DMS53 (cell line): ENCODE results near the gene WWP2.
"Not testable (repeated sequence)": the region's sequence is repeated elsewhere in the genome, so short reads cannot be mapped to it uniquely, and the experiment has no call there.

Experiments used
- DNase-seq: peaks from one replicate; lab custom pipeline; 2025; lab: John Stamatoyannopoulos, UW

The WWP2 gene

DNA sequence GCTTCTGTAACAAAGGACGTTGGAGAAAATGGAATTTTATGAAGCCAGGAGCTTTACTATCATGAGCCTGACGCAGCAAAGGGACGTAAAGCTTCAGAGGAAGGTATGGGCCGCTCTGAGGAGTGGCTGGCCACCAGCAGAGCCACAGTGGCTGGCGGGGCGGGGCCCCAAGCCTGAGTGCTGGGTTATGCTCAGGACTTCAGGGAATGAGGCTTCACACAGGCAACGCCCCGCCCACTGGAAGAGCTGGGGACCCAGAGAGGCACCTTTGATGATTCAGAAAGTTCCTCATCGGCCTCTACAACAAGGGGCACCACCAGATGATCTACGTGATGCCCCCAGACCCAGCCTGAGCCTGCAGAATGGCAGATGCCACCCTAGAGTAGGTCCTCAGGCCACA is 16.2 kb upstream of the WWP2 start:
- DNase-seq, result no peak

DNA sequence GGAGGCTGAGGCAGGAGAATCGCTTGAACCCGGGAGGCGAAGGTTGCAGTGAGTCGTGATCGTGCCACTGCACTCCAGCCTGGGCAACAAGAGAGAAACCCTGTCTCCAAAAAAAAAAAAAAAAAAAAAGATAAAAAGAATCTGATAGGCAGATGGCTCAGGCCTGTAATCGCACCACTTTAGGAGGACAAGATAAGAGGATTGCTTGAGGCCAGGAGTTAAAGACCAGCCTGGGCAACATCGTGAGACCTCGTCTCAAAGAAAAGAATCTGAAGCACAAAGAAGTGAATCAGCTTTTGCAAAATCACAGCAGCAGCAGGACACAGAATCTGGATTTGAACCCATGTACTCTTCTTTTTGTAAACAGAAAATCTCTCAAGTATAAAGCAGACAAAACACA is 15.0 kb upstream of the WWP2 start:
- DNase-seq, result no peak

DNA sequence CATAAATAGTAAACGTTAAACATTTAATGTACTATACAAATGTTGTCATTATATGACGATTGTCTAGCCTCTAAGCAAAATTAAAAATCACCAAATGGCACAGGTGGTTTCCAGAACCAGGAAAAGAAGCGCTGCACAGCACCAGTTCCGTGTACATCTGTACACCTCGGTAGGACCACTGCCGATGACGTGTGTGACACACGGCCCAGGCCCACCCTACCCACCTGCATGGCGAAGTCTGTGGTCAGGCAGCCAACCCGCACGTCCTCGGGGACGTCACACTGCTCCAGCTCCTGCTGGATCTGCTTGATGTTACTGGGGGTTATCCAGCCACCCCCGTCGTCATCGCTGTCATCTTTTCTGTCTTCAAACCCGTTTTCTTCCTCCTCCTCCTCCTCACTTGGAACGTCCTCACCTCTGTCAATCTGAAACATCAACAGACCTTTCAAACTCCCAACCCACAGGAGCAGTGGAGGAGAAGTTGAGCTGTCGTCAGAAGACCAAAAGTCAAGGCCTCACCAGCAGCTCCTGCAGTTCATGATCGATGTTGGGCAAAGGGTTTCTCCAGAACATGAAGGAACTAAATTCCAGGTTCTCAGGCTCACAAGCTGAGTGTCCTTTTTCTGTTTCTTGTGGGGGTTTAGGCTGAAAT is 13.3 kb upstream of the WWP2 start:
- no peak for DNase-seq

- no peak for DNase-seq
Measured at GRCh38 chr16:69754143-69754468, 8.0 kb upstream of the WWP2 start.

GRCh38 chr16:69754469-69755310 is 7.4 kb upstream of the WWP2 start, which contains the start of gene NOB1:
TSS of gene NOB1 (minus strand) at chr16:69754926. CDS start at chr16:69754910, 16 bp downstream.
- peak; percentile 96 for DNase-seq

- DNase-seq, result no peak
Measured at GRCh38 chr16:69756705-69757104, 5.4 kb upstream of the WWP2 start.

GRCh38 chr16:69757375-69757774 is 4.8 kb upstream of the WWP2 start:
- not testable (repeated sequence) for DNase-seq

DNA sequence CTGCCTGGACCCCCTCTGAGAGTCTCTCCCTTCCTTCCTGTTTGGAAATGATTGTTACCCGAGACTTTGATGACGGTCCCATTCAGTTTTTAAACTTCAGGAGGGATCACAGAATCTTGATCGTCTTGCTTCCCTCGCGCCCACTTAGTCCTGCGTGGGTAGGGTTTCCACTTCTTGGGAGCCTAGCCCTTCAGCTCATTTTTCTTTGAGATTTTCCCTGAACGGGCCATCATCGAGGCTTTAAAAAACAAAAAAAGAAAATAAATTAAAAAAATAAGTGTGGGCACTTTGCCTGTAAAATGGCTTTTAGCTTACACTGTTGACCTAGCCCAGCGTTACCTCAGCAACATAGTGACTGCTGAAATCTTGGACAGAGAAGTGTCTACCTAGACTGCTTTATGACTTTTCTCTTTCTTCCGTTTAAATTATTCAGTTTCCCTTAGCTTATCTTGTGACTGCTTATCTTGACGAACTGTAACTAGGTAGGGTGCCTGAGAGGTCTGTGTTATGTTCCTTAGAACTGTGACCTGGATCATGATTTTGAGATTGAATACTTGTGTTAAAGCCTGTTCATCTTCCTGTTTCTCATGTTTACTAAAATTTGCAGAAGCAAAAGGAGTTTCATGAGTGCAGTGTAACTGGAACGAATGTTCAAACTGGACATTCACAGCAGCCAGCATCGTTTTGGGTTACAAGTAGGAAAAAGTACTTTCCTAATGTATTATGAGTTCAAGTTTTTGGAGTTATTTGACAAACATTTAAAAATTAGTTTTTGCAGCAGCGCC is 874 bp downstream of the WWP2 start:
- peak; percentile 38 for DNase-seq

- DNase-seq, result no peak
Measured at GRCh38 chr16:69763599-69763942, 1.4 kb downstream of the WWP2 start.

- DNase-seq, result no peak
Measured at GRCh38 chr16:69767459-69768229, 5.5 kb downstream of the WWP2 start.

- no peak for DNase-seq
Measured at GRCh38 chr16:69768666-69769065, 6.5 kb downstream of the WWP2 start.

- no peak for DNase-seq
Measured at GRCh38 chr16:69769404-69769803, 7.3 kb downstream of the WWP2 start.

GRCh38 chr16:69771651-69771967 is 9.5 kb downstream of the WWP2 start:
- DNase-seq, result no peak

DNA sequence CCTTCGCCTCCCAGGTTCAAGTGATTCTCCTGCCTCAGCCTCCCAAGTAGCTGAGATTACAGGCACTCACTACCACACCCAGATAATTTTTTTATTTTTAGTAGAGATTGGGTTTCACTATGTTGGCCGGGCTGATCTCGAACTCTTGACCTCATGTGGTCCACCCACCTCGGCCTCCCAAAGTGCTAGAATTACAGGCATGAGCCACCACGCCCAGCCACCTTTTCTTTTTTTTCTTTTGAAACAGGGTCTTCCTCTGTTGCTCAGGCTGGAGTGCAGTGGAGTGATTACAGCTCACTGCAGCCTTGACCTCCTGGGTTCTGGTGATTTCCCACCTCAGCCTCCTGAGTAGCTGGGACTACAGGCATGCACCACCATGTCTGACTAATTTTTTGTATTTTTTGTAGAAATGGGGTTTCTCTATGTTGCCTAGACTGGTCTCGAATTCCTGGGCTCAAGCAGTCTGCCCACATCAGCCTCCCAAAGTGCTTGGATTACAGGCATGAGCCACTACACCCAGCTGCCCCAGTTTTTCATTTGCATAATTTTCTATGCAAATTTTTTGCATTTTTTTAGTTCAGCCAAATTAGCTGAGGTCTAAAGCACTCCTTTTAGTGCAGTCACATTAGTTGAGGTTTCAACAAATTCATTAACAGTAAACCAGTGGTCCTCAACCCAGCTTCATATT is 11.3 kb downstream of the WWP2 start:
- DNase-seq, result no peak

DNA sequence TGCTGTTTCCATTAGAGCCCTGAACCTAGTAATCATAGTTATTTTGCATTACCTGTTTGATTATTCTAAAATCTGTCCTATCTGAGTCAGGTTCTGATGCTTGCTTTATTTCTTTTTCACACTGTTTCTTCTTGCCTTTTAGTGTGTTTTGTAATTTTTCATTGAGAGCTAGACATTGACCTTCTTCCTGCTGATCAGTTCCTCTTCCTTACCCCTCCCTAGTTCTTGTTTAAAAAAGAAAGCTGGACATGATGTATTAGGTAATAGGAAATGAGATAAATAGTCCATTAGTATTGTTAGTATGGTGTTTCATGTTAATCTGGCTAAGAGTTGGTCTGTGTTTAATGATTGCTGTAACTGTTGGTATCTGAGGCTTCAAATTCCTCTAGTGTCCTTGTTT is 13.4 kb downstream of the WWP2 start:
- no peak for DNase-seq

GRCh38 chr16:69779724-69780123 is 17.6 kb downstream of the WWP2 start:
- no peak for DNase-seq

DNA sequence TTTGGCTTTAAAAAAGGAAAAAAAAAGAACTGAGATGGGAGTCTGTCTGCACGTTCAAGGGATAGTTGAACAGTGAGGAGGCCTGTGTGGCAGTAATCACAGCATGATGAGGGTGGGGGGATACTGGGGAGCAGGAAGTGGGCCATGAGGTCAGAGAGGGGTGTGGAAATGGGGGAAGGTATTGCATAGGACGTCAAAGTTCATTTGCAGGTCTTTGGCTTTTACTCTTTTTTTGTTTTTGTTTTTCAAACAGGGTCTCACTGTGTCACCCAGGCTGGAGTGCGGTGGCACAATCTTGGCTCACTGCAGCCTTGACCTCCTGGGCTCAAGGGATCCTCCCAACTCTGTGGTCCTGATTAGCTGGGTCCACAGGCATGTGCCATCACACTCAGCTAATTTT is 19.0 kb downstream of the WWP2 start:
- no peak for DNase-seq

DNA sequence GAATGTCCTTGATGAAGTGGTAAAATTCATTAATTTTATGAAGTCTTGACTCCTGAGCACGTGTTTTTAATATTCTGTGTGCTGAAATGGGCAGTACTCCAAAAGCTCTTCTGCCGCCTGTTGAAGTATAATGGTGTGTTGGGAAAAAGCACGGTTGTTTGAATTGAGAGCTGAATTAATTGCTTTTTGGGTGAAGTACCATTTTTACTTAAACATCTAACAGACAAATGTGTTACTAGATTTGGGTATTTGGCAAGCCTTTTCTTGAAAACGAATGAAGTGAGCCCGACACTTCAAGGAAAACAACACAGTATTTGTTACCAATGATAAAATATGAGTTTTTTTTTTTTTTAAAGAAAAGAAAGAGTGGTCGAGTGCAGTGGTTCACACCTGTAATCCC is 22.5 kb downstream of the WWP2 start:
- no peak for DNase-seq

DNA sequence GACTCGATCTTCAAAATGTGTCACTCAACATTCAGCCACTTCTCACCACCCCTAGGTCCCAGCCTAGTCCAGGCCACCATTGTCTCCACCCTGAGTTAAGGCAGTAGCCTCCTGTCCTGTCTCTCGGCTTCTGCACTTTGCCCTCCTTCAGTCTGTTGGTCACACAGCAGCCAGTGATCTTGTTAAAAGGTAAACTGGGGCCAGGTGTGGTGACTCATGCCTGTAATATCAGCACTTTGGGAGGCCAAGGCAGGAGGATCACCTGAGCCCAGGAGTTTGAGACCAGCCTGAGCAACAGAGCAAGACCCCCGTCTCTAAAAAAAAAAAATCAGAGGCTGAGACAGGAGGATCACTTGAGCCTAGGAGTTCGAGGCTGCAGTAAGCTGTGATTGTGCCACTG is 25.8 kb downstream of the WWP2 start:
- DNase-seq, result no peak

- not testable (repeated sequence) for DNase-seq
Measured at GRCh38 chr16:69791391-69791847, 29.3 kb downstream of the WWP2 start.

GRCh38 chr16:69793526-69793925 is 31.4 kb downstream of the WWP2 start:
- no peak for DNase-seq

- no peak for DNase-seq
Measured at GRCh38 chr16:69794486-69794885, 32.4 kb downstream of the WWP2 start.
